ENCODE data around the gene UST.
"Not testable (repeated sequence)": the region's sequence is repeated elsewhere in the genome, so short reads cannot be mapped to it uniquely, and the experiment has no call there.

UST gene

DNA sequence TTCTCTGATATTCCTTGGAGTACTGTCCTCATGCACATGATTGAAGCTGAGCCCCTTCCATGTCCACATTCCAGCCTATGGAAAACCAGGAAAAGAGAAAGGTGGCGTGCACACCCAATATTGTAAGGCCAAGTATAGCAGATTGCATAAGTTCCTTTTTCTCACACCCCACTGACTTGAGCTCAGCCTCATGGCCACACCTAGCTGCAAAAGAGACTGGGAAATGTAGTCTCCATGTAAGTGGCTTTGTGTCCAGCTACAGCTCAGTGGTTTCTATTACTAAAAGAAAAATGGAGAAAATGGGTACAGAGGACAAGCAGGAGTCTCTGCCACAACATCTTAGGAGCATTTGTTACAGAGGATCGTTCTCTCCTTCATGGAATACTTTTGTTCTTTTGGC lies 10.8 kb upstream of the UST start:
- no peak for DNase-seq (ENCODE audit: low spot score)

DNA sequence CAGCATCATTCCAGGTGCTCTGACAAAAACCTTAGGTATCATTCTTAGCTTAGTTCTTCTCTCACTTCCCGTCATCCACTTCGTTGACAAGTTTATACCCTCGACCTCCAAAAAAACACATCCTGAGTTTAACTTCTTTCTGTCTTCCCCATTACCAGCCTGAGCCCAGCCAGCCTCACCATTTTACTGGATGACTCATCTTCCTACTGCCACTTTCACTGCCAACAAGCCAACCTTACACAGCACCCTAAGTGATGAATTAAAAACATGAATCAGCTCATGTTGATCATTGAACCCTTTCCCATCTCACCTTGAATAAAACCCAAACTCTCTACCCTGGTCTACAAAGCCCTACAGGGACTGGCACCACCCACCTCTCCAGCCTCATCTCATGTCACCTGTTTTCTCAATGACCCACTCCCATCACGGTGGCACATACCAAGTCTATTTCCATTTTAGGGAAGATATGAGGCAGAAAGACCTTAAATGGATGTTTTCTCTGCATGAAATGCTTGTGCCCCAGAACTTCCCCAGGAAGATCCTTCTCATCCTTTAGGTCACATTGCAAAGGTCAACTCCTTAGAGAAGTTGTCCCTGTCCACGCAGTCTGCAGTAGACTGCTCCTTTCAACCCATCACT lies 9.9 kb upstream of the UST start:
- no peak for DNase-seq (ENCODE audit: low spot score)

DNA sequence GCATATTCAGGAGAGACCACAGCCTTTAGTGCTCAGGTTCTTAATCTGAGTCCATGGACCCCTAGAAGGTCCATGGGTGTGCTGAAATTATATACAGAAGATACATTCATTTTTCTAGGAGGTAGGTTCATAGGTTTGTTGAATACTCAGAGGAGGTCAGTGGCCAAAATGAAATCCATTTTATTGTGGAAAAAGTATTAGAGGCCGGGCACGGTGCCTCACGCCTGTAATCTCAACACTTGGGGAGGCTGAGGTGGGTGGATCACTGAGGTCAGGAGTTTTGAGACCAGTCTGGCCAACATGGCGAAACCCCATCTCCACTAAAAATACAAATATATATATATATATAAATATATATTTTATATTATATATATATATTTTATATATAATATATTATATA lies 9.0 kb upstream of the UST start:
- DNase-seq (ENCODE audit: low spot score) = no peak

- DNase-seq (ENCODE audit: low spot score) = no peak
Observed at GRCh38 chr6:148738946-148739821, 7.6 kb upstream of the UST start.

- no peak for DNase-seq (ENCODE audit: low spot score)
Observed at GRCh38 chr6:148739822-148740128, 7.1 kb upstream of the UST start.

GRCh38 chr6:148743476-148743875 lies 3.4 kb upstream of the UST start:
- no peak for DNase-seq (ENCODE audit: low spot score)

GRCh38 chr6:148745926-148746325 lies 904 bp upstream of the UST start:
- DNase-seq (ENCODE audit: low spot score) = no peak

GRCh38 chr6:148747145-148747470 lies 278 bp downstream of the UST start:
- no peak for DNase-seq (ENCODE audit: low spot score)

- no peak for DNase-seq (ENCODE audit: low spot score)
Observed at GRCh38 chr6:148747471-148748165, 788 bp downstream of the UST start.

DNA sequence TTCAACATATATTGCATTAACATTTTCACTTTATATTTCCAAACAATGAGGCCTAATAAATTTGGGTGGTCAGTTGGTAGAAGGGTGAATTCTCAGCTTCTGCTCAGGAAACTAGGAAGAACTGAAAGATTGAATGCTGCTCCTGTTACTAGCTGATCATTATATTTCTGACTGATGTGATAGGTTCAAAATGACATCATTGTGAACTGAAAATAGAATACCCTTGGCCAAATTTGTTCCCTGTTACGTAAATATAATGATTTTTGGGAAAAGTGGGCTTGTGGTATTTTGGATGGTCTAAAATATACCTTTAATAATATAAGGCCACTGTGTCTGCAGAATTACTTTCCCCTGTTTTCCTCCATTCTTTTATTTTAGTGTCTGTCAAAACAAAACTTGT lies 2.8 kb downstream of the UST start:
- DNase-seq (ENCODE audit: low spot score) = no peak

- no peak for DNase-seq (ENCODE audit: low spot score)
Observed at GRCh38 chr6:148750838-148751792, 4.3 kb downstream of the UST start.

DNA sequence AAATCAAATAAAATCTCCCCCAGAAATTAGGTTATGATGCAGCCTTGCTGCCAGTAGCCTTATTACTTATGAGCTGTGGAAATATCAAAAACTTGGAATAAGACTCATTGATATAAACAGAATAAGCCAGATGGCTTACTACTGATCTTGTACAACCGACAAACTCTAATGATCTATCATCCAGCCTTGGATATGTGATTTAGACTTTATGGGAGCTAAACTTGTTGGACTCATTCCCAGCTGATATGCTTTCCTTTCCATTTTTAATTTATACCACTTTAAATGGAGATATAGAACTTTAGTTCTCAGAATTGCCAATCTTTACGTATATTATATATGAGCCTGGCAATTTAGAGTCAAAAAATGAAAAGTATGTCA lies 5.0 kb downstream of the UST start:
- no peak for DNase-seq (ENCODE audit: low spot score)

- not testable (repeated sequence) for DNase-seq (ENCODE audit: low spot score)
Observed at GRCh38 chr6:148755379-148755778, 8.5 kb downstream of the UST start.

DNA sequence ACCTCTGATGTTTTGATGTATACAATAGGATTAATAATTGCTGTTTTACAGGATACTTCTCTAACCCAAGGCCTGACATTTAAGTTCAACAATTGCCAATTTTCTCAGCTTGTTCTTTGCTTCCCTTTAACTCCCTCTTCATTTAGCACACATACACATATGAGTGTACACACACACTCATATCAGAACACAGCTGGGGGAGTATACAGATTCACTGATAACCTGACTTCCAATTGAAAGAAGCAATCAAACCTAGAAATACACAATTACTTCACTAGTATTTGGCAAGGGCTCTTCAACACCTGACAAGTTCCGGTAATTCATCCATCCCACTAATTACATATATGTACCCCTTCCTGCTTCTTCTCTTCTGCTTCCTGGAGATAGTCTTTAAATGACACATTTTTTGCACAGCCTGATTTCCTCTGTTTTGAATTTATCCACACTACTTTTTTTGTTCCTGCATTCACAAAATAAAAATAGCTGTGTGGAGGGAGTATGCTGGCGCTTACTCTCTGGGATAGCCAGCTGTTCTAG lies 11.2 kb downstream of the UST start:
- no peak for DNase-seq (ENCODE audit: low spot score)

- DNase-seq (ENCODE audit: low spot score) = peak; percentile 97
Observed at GRCh38 chr6:148758492-148758891, 11.7 kb downstream of the UST start.

GRCh38 chr6:148760258-148760534 lies 13.4 kb downstream of the UST start:
- DNase-seq (ENCODE audit: low spot score) = no peak

DNA sequence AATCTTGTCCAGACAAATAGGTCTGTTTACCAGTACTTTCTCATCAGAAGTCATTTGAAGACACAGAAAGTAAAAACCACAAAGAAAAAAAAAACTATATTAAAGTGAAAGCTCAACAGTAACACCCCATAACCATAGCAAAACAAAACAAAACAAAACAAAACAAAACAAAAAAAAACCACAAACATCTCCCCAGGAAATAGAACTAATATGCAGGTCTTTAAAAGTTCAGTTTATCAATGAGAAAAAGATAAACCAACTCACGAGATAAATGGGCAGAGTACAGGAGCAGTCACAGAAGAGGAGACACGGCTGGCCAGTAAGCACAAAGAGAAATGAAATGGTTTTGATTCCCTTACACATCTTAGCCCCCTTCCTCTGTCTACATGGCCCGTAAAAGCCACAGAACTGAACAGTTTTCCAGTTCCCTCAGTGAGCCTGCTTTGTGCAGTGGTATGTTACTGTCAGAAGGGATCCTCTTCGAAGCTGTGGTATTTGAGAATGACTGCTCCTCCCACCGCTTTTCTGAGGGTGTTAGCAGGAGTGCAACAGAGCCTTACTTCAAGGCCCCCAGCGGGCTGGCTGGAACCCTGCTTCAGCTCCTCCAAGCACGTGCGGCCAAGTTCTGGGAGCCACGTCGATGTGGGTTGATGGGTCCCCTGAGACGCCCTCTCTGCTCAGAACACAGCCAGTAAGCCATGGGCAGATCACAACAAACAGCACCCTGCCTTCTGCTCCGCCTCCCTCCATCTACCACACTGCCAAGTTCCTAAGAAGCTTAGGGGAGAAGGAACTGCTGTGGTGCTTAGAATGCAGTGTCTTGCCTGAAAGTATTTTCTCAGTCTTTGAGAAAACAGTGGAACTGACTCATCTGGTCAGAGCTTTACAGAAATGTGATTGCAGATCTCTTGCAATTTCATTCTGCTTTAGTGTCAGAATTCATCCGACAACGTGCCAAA lies 14.0 kb downstream of the UST start:
- DNase-seq (ENCODE audit: low spot score) = peak; percentile 94

- no peak for DNase-seq (ENCODE audit: low spot score)
Observed at GRCh38 chr6:148761527-148762011, 14.7 kb downstream of the UST start.

GRCh38 chr6:148762231-148762630 lies 15.4 kb downstream of the UST start:
- DNase-seq (ENCODE audit: low spot score) = peak; percentile 28

GRCh38 chr6:148764259-148765020 lies 17.6 kb downstream of the UST start:
- not testable (repeated sequence) for DNase-seq (ENCODE audit: low spot score)
